GM12865 (cell line): ENCODE measurements around the gene IMPA2.

Experiments used
- DNase-seq: peaks from one replicate; pipeline ENCODE4 v3.0.0; 2010; ENCODE audit warnings: low read depth
- H3K4me3 ChIP-seq: 2 replicates; pipeline ENCODE4 v1.5.1; 2011; ENCODE audit warnings: mild to moderate bottlenecking, low read depth, low read length, control low read depth
- CTCF ChIP-seq: IDR thresholded peaks from 2 replicates; pipeline ENCODE4 v1.5.1; 2011; ENCODE audit warnings: low read length, control low read depth, low read depth, inconsistent platforms; ENCODE audit not compliant: insufficient read depth; ENCODE audit errors: missing control alignments

IMPA2 gene

DNA sequence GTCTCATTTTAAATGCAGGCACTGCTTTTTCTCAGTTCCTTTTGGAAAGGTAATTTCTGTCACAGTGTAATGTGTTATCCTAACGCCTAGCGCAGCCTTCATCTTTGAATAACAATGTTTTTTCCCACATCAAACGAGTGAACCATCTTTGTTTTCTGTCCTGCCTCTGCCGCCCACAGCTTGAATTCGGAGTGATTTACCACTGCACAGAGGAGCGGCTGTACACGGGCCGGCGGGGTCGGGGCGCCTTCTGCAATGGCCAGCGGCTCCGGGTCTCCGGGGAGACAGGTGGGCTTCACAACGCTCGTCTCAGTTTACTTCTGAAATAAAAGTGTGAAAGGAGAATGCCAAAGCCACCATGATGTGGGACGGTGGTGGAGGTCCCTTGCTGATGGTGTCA is 32.8 kb downstream of the IMPA2 start:
- H3K4me3 ChIP-seq = no peak overlapping the region
- no peak for TF ChIP-seq CTCF
- no peak for DNase-seq

- H3K4me3 ChIP-seq = no peak overlapping the region
- TF ChIP-seq CTCF = no peak
- no peak for DNase-seq
These were observed 33.5 kb downstream of the IMPA2 start for GRCh38 chr18:12014521-12015415.

GRCh38 chr18:12015416-12016062 is 34.2 kb downstream of the IMPA2 start:
- no peak for TF ChIP-seq CTCF
- DNase-seq = no peak
- H3K4me3 ChIP-seq = no peak overlapping the region

DNA sequence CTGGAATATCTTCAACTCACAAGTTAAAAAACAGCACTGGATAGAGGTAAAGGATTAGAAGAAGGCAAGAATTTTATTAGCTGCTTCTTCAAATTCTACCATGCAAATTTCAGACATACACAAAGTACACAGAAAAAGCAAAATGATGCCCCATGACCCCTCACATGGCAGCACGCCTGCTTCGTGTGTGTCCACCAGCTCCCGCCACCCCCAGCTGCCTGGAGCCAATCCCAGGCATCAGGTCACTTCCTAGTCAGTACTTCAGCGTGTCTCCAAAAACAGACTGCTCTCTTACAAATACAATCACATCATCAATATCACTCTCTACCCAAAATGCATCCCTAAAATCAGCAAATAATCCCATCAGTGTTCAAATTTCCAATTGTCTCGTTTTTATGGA is 35.8 kb downstream of the IMPA2 start:
- no peak overlapping the region for H3K4me3 ChIP-seq
- DNase-seq = no peak
- no peak for TF ChIP-seq CTCF

- TF ChIP-seq CTCF = no peak
- no peak for DNase-seq
- no peak overlapping the region for H3K4me3 ChIP-seq
These were observed 37.6 kb downstream of the IMPA2 start for GRCh38 chr18:12018861-12019260.

DNA sequence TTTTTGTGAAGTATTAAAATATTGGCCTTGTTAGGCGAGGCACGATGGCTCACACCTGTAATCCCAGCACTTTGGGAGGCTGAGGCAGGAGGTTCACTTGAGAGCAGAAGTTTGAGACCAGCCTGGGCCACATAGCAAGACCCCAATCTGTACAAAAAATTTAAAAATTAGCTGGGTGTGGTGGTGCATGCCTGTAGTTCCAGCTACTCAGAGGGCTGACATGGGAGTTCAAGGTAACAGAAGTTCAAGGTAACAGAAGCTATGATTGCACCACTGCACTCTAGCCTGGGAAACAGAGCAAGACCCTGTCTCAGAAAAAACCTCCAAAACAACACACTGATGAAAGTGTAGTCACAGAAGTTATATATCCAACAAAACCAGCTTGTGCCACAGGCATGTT is 39.8 kb downstream of the IMPA2 start:
- TF ChIP-seq CTCF = no peak
- H3K4me3 ChIP-seq = no peak overlapping the region
- no peak for DNase-seq

DNA sequence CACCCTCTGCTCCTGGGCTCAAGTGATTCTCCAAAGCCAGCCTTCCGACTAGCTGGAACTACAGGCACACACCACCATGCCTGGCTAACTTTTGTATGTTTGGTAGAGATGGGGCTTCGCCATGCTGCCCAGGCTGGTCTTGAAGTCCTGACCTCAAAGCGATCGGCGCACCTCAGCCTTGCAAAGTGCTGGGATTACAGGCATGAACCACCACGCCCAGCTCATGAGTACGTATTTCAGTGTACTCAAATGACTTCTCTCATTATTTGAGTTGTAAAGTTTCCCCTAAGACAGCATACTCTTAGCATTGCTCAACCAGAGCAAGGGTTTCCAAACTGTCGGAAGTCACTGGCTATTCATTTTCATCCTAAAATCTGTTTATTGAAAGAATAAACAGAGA is 40.3 kb downstream of the IMPA2 start:
- DNase-seq = no peak
- TF ChIP-seq CTCF = no peak
- no peak overlapping the region for H3K4me3 ChIP-seq
